Midbrain (tissue), 1 donor: ENCODE results near the gene GRM4.

Source experiments
- DNase-seq: peaks from one replicate; lab custom pipeline; 2025; lab: John Stamatoyannopoulos, UW

The GRM4 gene

DNA sequence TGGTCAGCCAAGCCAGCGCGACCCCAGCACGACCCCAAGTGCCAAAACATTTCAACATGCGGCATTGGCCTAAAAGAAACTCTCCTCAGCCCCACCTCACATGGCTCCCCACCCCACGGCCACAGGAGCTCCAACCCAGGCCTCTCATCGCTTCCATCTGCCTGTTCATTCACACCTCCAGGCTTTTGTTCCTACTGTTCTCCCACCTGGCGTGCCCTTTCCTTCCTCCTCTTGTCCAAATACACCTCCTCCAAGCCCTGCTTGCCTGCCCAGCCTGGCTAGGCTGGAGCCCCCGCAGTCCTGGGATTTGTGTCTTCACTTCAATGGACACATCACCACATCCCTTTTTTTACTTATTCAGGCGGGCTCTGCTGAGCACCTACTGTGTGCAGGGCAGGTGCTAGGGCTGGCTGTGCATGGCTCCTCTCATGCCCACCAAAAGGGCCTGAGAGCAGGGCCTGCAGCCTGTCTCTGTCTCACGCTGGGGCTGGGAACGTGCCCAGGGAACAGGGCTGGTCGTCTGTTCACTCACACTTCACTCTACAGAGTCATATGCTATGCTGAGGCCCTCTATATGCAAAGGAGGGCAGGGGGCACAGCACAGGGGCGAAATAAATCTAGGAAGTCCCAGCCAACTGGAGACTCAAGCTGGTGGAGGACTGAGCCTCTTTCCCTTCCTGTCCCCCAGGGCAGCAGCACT is 61.1 kb downstream of the GRM4 start:
- DNase-seq: no peak

DNA sequence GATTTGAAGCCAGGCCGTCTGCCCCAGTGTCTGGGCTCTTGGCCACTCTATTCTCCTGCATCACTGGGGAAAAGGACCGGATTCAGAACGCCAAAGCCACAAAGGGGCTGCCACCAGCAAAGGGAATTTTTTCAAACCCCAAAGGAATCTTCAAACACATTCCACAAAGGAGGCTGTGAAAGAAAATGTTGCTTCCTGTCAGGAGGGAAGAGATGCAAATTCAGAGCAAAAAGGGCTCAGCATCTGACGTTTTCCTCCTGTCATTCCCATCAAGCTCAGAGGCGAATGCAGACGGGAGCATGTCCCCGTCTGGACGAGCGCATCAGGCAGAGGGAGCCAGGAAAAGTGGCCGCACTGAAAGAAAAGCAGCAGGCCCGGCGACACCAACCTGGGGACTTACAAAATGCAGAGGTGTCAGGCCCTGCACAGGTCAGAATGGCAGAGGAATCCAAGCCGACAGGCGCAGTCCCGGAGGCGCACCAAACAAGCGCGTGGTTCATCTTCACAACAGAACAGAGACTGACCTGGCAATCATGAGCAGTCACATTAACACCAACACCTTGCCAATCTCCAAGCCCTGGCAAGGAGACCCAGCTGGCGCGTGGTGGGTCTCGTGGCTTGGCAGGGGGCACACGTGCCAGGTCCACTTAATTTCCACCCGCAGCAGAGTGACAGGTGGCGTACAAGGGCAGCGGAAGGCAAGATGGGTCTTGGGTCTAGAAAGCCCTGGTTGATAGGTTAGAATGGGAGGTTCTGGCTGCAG is 62.8 kb downstream of the GRM4 start:
- no peak for DNase-seq

GRCh38 chr6:34082348-34082747 is 63.5 kb downstream of the GRM4 start:
- DNase-seq: no peak

- no peak for DNase-seq
Observed at GRCh38 chr6:34080357-34080756, 65.5 kb downstream of the GRM4 start.

DNA sequence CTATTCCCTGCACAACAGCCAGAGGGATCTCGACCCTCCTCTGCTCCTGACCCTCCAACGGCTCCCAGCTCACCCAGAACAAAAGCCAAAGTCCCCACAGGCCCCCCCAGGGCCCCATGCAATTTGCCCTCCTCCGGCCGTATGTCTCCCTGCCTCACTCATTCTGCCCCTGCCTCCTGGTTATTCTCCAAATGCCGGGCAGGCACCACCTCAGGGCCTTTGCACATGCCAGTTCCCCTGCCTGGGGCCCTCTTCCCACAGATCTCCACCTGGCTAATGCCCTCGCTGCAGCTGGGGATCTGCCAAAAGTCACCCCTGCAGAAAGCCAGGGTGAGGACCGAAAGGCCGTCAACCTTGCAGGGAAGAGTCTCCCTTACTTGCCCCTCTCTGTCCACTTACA is 66.0 kb downstream of the GRM4 start:
- no peak for DNase-seq

- no peak for DNase-seq
Observed at GRCh38 chr6:34075906-34076305, 70.0 kb downstream of the GRM4 start.

DNA sequence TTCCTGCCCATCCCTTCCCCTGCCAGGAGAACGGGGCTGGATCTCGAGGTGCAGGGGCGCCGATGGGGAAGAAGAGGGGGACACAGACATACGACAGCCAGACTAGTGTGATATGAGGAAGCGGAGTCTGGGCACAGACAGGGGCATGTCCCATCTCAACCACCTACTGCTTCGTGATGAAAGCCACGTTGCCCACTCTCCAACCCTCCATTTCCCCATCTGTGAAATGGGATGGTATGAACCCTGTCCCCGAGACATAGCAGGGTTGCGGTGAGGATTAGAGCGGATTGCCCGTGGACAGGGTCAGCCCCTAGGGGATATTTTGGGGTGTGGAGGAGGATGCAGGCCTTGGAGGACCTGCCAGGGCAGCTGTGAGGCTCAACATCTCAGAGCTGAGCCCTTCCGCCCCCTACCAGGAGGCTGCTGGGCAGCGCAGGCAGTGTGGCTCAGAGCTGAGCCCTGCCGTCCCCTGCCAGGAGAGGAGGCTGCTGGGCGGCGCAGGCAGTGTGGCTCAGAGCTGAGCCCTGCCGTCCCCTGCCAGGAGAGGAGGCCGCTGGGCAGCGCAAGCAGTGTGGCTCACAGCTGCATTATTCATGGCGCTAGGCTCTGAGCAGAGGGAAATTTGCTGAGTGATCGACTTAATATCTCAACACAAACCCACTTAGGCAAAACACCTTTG is 71.7 kb downstream of the GRM4 start:
- DNase-seq: no peak

GRCh38 chr6:34073540-34073939 is 72.3 kb downstream of the GRM4 start:
- no peak for DNase-seq

DNA sequence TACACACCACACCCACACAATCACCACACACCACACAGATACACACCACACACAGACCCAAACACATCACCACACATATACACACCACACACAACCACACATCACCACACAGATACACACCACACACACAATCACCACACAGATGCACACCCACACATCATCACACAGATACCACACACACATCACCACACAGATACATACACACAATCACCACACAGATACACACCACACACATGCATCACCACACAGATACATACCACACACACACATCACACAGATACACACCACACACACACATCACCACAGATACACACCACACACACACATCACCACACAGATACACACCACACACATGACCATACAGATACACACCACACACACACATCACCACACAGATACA is 73.2 kb downstream of the GRM4 start:
- no peak for DNase-seq

DNA sequence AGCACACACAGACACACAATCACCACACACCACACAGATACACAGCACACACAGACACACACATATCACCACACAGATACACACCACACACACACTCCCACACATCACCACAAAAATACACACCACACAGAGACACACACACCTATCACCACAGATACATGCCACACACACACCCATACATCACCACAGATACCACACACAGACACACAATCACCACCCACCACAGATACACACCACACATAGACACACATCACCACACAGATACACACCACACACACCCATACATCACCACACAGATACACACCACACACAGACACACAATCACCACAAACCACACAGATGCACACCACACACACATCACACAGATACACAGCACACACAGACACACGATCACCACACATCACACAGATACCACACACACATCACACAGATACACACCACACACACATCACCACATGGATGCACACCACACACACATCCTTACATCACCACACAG is 74.0 kb downstream of the GRM4 start:
- DNase-seq: no peak

- DNase-seq: no peak
Observed at GRCh38 chr6:34071136-34071883, 74.6 kb downstream of the GRM4 start.

- DNase-seq: no peak
Observed at GRCh38 chr6:34070315-34071135, 75.4 kb downstream of the GRM4 start.

GRCh38 chr6:34068462-34069044 is 77.3 kb downstream of the GRM4 start:
- DNase-seq: no peak

DNA sequence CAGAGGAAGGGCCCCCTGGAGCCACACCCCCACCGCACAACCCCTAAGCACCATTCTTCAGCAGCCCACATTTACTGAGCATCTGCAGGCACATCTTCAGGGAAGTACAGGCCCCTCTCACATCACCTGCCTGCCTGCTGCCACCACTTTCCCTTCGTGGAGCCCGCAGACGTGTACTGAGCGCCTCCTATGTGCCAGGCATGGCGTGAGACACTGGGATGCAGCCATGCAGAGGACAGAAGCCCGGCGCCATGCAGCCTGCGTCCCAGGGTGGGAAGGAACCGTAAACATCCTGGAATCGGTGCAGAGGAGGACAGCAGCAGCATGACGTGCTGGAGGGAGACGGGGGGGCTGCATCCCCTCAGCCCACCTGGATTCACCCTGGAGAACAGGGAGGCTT is 78.1 kb downstream of the GRM4 start:
- DNase-seq: no peak

GRCh38 chr6:34066772-34067770 is 78.8 kb downstream of the GRM4 start:
- DNase-seq: no peak

DNA sequence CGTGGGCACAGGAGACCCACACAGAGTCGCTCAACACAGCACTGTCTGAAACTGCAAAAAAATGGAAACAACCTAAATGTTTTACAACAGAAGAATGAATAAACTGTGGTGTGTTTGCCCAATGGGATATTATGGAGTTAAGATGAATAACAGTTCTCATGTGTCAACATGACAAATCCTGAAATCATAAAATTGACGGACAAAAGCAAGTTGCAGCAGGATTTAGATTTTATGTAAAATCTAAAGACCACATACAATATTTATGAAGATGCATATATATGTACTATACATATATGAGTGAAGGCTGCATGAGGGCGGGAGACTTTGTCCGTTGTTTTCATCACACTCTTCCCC is 79.7 kb downstream of the GRM4 start:
- DNase-seq: no peak

- DNase-seq: no peak
Observed at GRCh38 chr6:34065466-34066217, 80.2 kb downstream of the GRM4 start.

- no peak for DNase-seq
Observed at GRCh38 chr6:34064675-34065074, 81.2 kb downstream of the GRM4 start.

DNA sequence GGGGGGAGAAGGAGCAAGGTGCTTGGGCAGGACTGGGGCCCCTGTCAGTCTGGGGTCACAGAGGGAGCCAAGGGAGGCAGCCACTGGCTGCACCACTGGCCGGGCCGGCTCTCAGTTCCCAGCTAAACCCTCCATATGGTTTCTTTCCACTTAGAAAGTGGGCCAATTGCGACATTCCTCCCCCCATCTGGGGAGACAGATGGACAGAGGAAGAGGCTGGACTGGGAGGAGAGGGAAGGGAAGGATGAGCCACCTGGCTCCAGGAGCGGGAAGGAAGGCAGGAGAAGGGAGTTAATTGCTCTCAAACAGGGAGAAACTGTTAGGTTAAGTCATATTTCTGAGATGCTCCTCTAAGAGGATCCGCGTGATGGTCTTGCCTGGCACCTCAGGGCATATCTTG is 82.2 kb downstream of the GRM4 start:
- DNase-seq: no peak
